Erythroblast (primary cell): Measurements from ENCODE around the gene PTOV1.

Source experiments
- GATA1 ChIP-seq: IDR thresholded peaks from 2 replicates; pipeline ENCODE4 v1.6.1; 2011; ENCODE audit warnings: low read depth, mild to moderate bottlenecking, control low read depth, low read length, moderate library complexity
- POLR2A ChIP-seq: IDR thresholded peaks from 2 replicates; pipeline ENCODE4 v1.6.1; 2011; ENCODE audit warnings: mild to moderate bottlenecking, low read length

GRCh38 chr19:49857061-49857837 lies 6.3 kb downstream of the PTOV1 start:
- TF ChIP-seq POLR2A (no peak), GATA1 (no peak)
